Neural progenitor cell (in vitro differentiated cells): ENCODE measurements around the gene SMIM43.
A peak's percentile ranks its signal among the peaks of the same experiment; 100 is the strongest.

Experiments used
- EZH2 ChIP-seq: fragments of 200-600 bp; sonication (generic); IDR thresholded peaks from 2 replicates; pipeline ENCODE4 v1.6.1; 2017; ENCODE audit warnings: antibody characterized with exemption, mild to moderate bottlenecking, moderate library complexity
- TF ChIP-seq, protein P1 (sequence below): fragments of 200-600 bp; sonication (generic); IDR thresholded peaks from 2 replicates; pipeline ENCODE4 v1.5.1; 2017; ENCODE audit warnings: antibody characterized with exemption, mild to moderate bottlenecking

- TF ChIP-seq EZH2 = no peak
- TF ChIP-seq, protein P1, sequence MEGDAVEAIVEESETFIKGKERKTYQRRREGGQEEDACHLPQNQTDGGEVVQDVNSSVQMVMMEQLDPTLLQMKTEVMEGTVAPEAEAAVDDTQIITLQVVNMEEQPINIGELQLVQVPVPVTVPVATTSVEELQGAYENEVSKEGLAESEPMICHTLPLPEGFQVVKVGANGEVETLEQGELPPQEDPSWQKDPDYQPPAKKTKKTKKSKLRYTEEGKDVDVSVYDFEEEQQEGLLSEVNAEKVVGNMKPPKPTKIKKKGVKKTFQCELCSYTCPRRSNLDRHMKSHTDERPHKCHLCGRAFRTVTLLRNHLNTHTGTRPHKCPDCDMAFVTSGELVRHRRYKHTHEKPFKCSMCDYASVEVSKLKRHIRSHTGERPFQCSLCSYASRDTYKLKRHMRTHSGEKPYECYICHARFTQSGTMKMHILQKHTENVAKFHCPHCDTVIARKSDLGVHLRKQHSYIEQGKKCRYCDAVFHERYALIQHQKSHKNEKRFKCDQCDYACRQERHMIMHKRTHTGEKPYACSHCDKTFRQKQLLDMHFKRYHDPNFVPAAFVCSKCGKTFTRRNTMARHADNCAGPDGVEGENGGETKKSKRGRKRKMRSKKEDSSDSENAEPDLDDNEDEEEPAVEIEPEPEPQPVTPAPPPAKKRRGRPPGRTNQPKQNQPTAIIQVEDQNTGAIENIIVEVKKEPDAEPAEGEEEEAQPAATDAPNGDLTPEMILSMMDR = peak; percentile 63
Measured at GRCh38 chr4:121736735-121737351, 28.1 kb downstream of the SMIM43 start.
